Measurements from ENCODE around the gene CRADD. TPM values are rescaled to one million over a fixed set of nuclear protein-coding genes. Genes with fewer than 3 reads are reported as not detected.

The CRADD gene
- polyA plus RNA-seq, 2 donors: 4.2 to 12.0 TPM

- Histone ChIP-seq H3K4me1 (ENCODE audit: control insufficient read depth in 2 of 2, insufficient read depth in 2 of 2, low read length in 1 of 2) (no peaks in the 10 kb centered on the region), H3K4me3 (ENCODE audit: low read depth in 1 of 2, low read length in 2 of 2) (no peak overlapping the region), H3K27ac (ENCODE audit: low read depth in 2 of 2, low read length in 1 of 2) (no peak overlapping the region), H3K27me3 (ENCODE audit: control insufficient read depth in 1 of 2, insufficient read depth in 2 of 2, low read length in 2 of 2) (no peaks in the 10 kb centered on the region), H3K36me3 (ENCODE audit: control insufficient read depth in 2 of 2, insufficient read depth in 2 of 2, low read length in 1 of 2) (no peaks in the 10 kb centered on the region), H3K9me3 (ENCODE audit: control insufficient read depth in 2 of 2, insufficient read depth in 1 of 2, low read depth in 1 of 2, low read length in 1 of 2) (no peaks in the 10 kb centered on the region)
- 63 to 73% methylated on average over 1 of the region's 1 CpG for WGBS, 2 donors
Observed at GRCh38 chr12:93758801-93759373, 81.7 kb downstream of the CRADD start.

GRCh38 chr12:93759512-93760081 is 82.4 kb downstream of the CRADD start:
- WGBS, 2 donors: 50 to 54% methylated on average over 2 of the region's 2 CpGs
- Histone ChIP-seq H3K36me3 (ENCODE audit: control insufficient read depth in 2 of 2, insufficient read depth in 2 of 2, low read length in 1 of 2) (no peaks in the 10 kb centered on the region), H3K9me3 (ENCODE audit: control insufficient read depth in 2 of 2, insufficient read depth in 1 of 2, low read depth in 1 of 2, low read length in 1 of 2) (no peaks in the 10 kb centered on the region), H3K27ac (ENCODE audit: low read depth in 2 of 2, low read length in 1 of 2) (no peak overlapping the region), H3K4me1 (ENCODE audit: control insufficient read depth in 2 of 2, insufficient read depth in 2 of 2, low read length in 1 of 2) (no peaks in the 10 kb centered on the region), H3K4me3 (ENCODE audit: low read depth in 1 of 2, low read length in 2 of 2) (no peak overlapping the region), H3K27me3 (ENCODE audit: control insufficient read depth in 1 of 2, insufficient read depth in 2 of 2, low read length in 2 of 2) (no peaks in the 10 kb centered on the region)

- Histone ChIP-seq H3K27me3 (ENCODE audit: control insufficient read depth in 1 of 2, insufficient read depth in 2 of 2, low read length in 2 of 2) (no peaks in the 10 kb centered on the region), H3K27ac (ENCODE audit: low read depth in 2 of 2, low read length in 1 of 2) (no peak overlapping the region), H3K4me3 (ENCODE audit: low read depth in 1 of 2, low read length in 2 of 2) (no peak overlapping the region), H3K36me3 (ENCODE audit: control insufficient read depth in 2 of 2, insufficient read depth in 2 of 2, low read length in 1 of 2) (no peaks in the 10 kb centered on the region), H3K9me3 (ENCODE audit: control insufficient read depth in 2 of 2, insufficient read depth in 1 of 2, low read depth in 1 of 2, low read length in 1 of 2) (no peaks in the 10 kb centered on the region), H3K4me1 (ENCODE audit: control insufficient read depth in 2 of 2, insufficient read depth in 2 of 2, low read length in 1 of 2) (no peaks in the 10 kb centered on the region)
- 96% methylated on average over 3 of the region's 3 CpGs for WGBS, 2 donors
Observed at GRCh38 chr12:93760275-93760875, 83.2 kb downstream of the CRADD start.

GRCh38 chr12:93762059-93762719 is 85.0 kb downstream of the CRADD start:
- H3K27ac ChIP-seq (ENCODE audit: low read depth in 2 of 2, low read length in 1 of 2): no peak overlapping the region

GRCh38 chr12:93762912-93763553 is 85.9 kb downstream of the CRADD start:
- 91% methylated on average over 3 of the region's 3 CpGs for WGBS, 2 donors
- Histone ChIP-seq H3K36me3 (ENCODE audit: control insufficient read depth in 2 of 2, insufficient read depth in 2 of 2, low read length in 1 of 2) (no peaks in the 10 kb centered on the region), H3K27me3 (ENCODE audit: control insufficient read depth in 1 of 2, insufficient read depth in 2 of 2, low read length in 2 of 2) (no peaks in the 10 kb centered on the region), H3K4me3 (ENCODE audit: low read depth in 1 of 2, low read length in 2 of 2) (no peak overlapping the region), H3K9me3 (ENCODE audit: control insufficient read depth in 2 of 2, insufficient read depth in 1 of 2, low read depth in 1 of 2, low read length in 1 of 2) (no peaks in the 10 kb centered on the region), H3K4me1 (ENCODE audit: control insufficient read depth in 2 of 2, insufficient read depth in 2 of 2, low read length in 1 of 2) (no peaks in the 10 kb centered on the region), H3K27ac (ENCODE audit: low read depth in 2 of 2, low read length in 1 of 2) (no peak overlapping the region)

More at GRCh38 chr12:93762059-93762719, 85.0 kb downstream of the CRADD start:
- WGBS, 2 donors: 74 to 78% methylated on average over 3 of the region's 3 CpGs
- H3K36me3 ChIP-seq (ENCODE audit: control insufficient read depth in 2 of 2, insufficient read depth in 2 of 2, low read length in 1 of 2): no peaks in the 10 kb centered on the region
- H3K4me3 ChIP-seq (ENCODE audit: low read depth in 1 of 2, low read length in 2 of 2): no peak overlapping the region
- H3K4me1 ChIP-seq (ENCODE audit: control insufficient read depth in 2 of 2, insufficient read depth in 2 of 2, low read length in 1 of 2): no peaks in the 10 kb centered on the region
- H3K9me3 ChIP-seq (ENCODE audit: control insufficient read depth in 2 of 2, insufficient read depth in 1 of 2, low read depth in 1 of 2, low read length in 1 of 2): no peaks in the 10 kb centered on the region
- H3K27me3 ChIP-seq (ENCODE audit: control insufficient read depth in 1 of 2, insufficient read depth in 2 of 2, low read length in 2 of 2): no peaks in the 10 kb centered on the region

GRCh38 chr12:93763746-93764147 is 86.6 kb downstream of the CRADD start:
- 73 to 76% methylated on average over 3 of the region's 3 CpGs for WGBS, 2 donors
- Histone ChIP-seq H3K4me1 (ENCODE audit: control insufficient read depth in 2 of 2, insufficient read depth in 2 of 2, low read length in 1 of 2) (no peaks in the 10 kb centered on the region), H3K27ac (ENCODE audit: low read depth in 2 of 2, low read length in 1 of 2) (no peak overlapping the region), H3K27me3 (ENCODE audit: control insufficient read depth in 1 of 2, insufficient read depth in 2 of 2, low read length in 2 of 2) (no peaks in the 10 kb centered on the region), H3K4me3 (ENCODE audit: low read depth in 1 of 2, low read length in 2 of 2) (no peak overlapping the region), H3K36me3 (ENCODE audit: control insufficient read depth in 2 of 2, insufficient read depth in 2 of 2, low read length in 1 of 2) (no peaks in the 10 kb centered on the region), H3K9me3 (ENCODE audit: control insufficient read depth in 2 of 2, insufficient read depth in 1 of 2, low read depth in 1 of 2, low read length in 1 of 2) (no peaks in the 10 kb centered on the region)

GRCh38 chr12:93766371-93766770 is 89.2 kb downstream of the CRADD start:
- Histone ChIP-seq H3K27ac (ENCODE audit: low read depth in 2 of 2, low read length in 1 of 2) (no peak overlapping the region), H3K27me3 (ENCODE audit: control insufficient read depth in 1 of 2, insufficient read depth in 2 of 2, low read length in 2 of 2) (no peaks in the 10 kb centered on the region), H3K4me3 (ENCODE audit: low read depth in 1 of 2, low read length in 2 of 2) (no peak overlapping the region), H3K9me3 (ENCODE audit: control insufficient read depth in 2 of 2, insufficient read depth in 1 of 2, low read depth in 1 of 2, low read length in 1 of 2) (no peaks in the 10 kb centered on the region), H3K4me1 (ENCODE audit: control insufficient read depth in 2 of 2, insufficient read depth in 2 of 2, low read length in 1 of 2) (no peaks in the 10 kb centered on the region), H3K36me3 (ENCODE audit: control insufficient read depth in 2 of 2, insufficient read depth in 2 of 2, low read length in 1 of 2) (no peaks in the 10 kb centered on the region)
- WGBS, 2 donors: 61 to 89% methylated on average over 2 of the region's 2 CpGs

- no peaks in the 10 kb centered on the region for H3K9me3 ChIP-seq (ENCODE audit: control insufficient read depth in 2 of 2, insufficient read depth in 1 of 2, low read depth in 1 of 2, low read length in 1 of 2)
- WGBS, 2 donors: 19 to 26% methylated on average over 6 of the region's 6 CpGs
- no peak overlapping the region for H3K4me3 ChIP-seq (ENCODE audit: low read depth in 1 of 2, low read length in 2 of 2)
- H3K27me3 ChIP-seq (ENCODE audit: control insufficient read depth in 1 of 2, insufficient read depth in 2 of 2, low read length in 2 of 2): no peaks in the 10 kb centered on the region
- H3K27ac ChIP-seq (ENCODE audit: low read depth in 2 of 2, low read length in 1 of 2): no peak overlapping the region
- no peaks in the 10 kb centered on the region for H3K4me1 ChIP-seq (ENCODE audit: control insufficient read depth in 2 of 2, insufficient read depth in 2 of 2, low read length in 1 of 2)
- H3K36me3 ChIP-seq (ENCODE audit: control insufficient read depth in 2 of 2, insufficient read depth in 2 of 2, low read length in 1 of 2): no peaks in the 10 kb centered on the region
Observed at GRCh38 chr12:93766796-93767523, 89.8 kb downstream of the CRADD start.

GRCh38 chr12:93767524-93767863 is 90.3 kb downstream of the CRADD start:
- Histone ChIP-seq H3K4me1 (ENCODE audit: control insufficient read depth in 2 of 2, insufficient read depth in 2 of 2, low read length in 1 of 2) (no peaks in the 10 kb centered on the region), H3K36me3 (ENCODE audit: control insufficient read depth in 2 of 2, insufficient read depth in 2 of 2, low read length in 1 of 2) (no peaks in the 10 kb centered on the region), H3K27ac (ENCODE audit: low read depth in 2 of 2, low read length in 1 of 2) (no peak overlapping the region), H3K9me3 (ENCODE audit: control insufficient read depth in 2 of 2, insufficient read depth in 1 of 2, low read depth in 1 of 2, low read length in 1 of 2) (no peaks in the 10 kb centered on the region), H3K4me3 (ENCODE audit: low read depth in 1 of 2, low read length in 2 of 2) (no peak overlapping the region), H3K27me3 (ENCODE audit: control insufficient read depth in 1 of 2, insufficient read depth in 2 of 2, low read length in 2 of 2) (no peaks in the 10 kb centered on the region)

Measured in esophagus (tissue), 2 donors.